Measurements from ENCODE around the gene LSM14A. TPM values are rescaled to one million over a fixed set of nuclear protein-coding genes. Genes with fewer than 3 reads are reported as not detected.
"Not testable (repeated sequence)": the region's sequence is repeated elsewhere in the genome, so short reads cannot be mapped to it uniquely, and the experiment has no call there.

LSM14A gene
- total RNA-seq, 1 experiment from 2014 or later: 50.3 TPM

DNA sequence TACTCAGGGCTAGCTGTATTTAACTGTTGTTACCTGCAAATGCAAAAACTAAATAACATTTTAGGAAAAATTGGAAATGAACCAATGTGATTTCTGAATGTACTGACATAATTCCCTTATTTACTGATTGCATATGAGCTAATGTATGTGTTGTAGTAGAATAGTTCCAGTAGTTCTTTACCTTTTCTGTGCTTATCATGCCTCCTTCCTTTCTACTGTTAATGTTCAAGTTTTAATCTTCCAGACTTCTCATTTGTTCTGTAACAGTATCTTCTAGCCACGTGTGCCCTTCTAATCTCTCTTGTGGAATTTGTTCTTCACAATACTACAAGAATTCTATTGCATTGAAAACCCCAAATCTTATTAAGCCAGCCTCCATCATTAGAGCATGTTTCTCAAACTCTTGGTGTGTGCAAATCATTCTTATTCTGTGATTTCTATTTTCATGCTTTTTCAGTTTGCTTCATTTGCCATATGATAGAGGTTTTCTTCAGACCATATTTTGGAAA, 17.7 kb downstream of the LSM14A start:
- DNase-seq (ENCODE audit: low read depth): no peak

DNA sequence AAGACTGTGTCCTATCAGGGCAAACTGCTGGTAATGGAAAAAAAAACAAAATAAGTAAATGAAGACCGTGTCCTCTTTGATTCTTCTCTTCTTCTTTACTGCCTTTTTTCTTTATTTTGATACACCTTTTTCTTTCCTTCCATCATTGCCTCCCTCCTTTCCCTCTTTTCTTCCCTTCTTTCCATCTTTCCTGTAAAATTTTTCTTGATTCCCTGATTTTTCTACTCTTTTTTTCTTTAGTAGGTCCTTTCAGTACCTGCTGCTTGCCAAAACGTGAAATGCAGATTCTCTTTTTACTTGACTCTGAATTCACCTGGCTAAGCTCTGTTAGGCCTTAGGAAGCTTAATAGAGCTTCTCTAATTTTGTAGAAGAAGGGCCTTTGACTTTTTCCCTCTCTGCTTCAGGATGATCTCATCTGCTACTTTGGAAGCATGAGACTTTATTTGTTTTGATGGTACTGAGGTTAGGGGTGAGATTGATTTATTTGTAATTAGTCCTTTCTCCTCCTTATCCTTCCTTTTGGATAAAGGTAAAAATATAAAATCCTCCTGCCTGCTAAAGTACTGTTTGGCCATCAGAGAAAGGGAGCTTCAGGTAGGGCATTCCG, 19.2 kb downstream of the LSM14A start:
- DNase-seq (ENCODE audit: low read depth): no peak

DNA sequence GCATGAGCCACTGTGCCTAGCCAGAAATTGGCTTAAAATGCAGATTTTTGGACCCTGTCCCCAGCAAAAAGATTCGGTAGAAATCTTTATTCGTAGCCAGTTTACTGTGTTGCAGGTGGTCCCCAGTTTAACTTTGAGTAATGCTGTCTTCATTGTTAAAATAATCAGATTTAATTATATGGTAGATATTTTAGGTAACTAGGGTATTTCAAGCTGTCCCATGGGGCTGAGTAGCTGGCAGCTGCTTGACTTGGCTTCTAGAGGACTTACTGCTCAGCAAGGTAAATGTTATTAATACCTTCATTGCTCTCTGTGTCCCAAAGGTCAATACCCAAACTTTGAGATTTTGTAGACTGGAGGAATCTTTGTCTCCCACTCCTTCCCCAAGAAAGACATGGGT, 21.1 kb downstream of the LSM14A start:
- DNase-seq (ENCODE audit: low read depth): no peak

DNA sequence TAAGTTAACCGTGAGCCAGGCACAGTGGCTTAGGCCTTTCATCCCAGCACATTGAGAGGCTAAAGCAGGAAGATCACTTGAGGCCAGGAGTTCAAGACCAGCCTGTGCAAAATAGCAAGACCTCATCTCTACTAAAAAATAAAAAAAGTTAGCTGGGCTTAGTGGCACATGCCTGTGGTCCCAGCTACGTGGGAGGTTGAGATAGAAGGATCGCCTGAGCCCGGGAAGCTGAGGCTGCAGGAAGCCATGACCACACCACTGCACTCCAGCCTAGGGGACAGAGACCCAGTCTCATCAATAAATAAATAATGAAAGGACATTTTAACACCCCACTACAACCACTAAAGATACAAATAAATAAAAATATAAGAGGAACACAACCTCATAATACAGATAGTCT, 21.6 kb downstream of the LSM14A start:
- DNase-seq (ENCODE audit: low read depth): no peak

DNA sequence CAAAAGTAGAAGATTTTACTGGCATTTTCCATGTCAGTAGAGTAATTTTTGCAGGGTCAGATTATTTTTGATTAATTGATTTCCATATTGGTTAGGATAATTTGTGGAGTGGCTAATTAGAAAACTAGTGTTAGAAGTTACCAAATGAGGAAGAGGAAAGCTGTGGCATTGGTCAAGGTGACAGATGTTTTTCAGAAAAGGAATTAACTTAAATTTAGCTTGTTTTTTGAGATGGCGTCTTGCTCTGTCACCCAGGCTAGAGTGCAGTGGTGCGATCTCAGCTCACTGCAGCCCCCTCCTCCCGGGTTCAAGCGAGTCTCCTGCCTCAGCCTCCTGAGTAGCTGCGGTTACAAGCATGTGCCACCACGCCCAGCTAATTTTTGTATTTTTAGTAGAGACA, 28.8 kb downstream of the LSM14A start:
- no peak for DNase-seq (ENCODE audit: low read depth)

DNA sequence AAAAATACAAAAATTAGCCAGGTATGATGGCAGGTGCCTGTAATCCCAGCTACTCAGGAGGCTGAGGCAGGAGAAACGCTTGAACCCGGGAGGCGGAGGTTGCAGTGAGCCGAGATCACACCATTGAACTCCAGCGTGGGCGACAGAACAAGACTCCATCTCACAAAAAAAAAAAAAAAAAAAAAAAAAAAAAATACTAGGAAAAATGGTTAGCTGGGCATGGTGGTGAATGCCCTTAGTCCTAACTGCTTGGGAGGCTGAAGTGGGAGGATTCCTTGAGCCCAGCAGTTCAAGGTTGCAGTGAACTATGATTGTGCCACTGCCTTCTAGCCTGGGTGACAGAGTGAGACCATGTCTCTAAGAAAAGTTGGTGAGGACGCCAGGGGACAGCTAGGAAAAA, 33.0 kb downstream of the LSM14A start:
- DNase-seq (ENCODE audit: low read depth): not testable (repeated sequence)

DNA sequence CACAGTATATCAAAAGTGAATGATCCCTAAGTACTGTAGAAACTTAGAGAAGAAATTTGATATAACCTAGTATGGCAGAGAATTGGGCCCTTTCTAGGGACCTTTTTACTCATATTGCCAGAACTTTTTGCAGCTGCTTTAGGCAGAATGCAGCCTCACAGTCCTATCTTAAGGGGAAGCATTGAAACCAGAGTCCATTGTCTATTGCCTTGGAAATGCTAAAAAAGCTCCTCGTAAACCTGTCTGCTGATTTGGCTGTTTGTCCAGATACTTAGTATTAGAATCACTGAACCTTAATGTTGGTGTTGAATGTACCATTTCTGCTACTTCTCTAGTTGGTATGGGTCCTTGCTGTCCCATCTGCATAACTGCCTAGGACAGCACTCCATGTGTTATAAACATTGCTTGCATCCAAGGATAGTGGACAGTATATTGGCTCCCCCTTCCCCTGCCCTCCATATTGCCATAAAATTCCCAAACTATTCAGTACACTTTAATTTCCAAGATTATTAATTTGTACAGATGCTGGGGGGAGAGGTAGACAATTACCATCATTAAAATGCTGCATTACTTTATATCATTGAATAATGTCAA, 36.1 kb downstream of the LSM14A start:
- no peak for DNase-seq (ENCODE audit: low read depth)

DNA sequence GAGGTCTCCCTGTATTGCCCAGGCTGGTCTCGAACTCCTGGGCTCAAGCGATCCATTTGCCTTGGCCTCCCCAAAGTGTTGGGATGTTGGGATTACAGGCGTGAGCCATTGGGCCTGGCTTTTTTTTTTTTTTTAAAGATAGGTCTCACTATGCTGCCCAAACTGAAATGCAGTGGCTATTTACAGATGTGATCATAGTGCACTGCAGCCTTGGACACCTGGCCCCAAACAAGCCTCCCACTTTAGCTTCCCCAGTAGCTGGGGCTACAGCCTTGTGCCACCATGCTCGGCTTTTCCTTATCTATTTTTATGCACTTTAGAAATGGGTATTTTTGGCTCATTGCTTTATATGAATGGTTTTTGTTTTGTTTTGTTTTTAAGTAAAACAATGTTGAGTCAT, 37.4 kb downstream of the LSM14A start:
- DNase-seq (ENCODE audit: low read depth): no peak

DNA sequence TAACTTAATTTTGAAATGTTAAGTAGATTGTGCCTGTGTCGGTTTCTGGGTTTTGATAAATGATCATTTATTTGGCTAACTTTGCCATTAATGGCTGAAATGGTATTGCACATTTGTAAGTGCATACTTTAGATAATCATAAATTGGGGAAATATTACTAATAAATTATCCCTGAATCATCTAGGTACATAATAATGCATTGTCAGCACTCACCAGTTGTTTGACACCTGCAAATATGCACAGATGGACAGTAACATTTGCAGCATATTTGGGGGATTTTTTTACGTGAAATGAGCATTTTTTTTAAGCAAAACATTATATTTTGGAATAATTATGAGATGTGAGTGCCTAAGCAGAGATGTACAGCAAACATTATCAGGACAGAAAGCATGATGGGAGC, 41.0 kb downstream of the LSM14A start:
- DNase-seq (ENCODE audit: low read depth): no peak

DNA sequence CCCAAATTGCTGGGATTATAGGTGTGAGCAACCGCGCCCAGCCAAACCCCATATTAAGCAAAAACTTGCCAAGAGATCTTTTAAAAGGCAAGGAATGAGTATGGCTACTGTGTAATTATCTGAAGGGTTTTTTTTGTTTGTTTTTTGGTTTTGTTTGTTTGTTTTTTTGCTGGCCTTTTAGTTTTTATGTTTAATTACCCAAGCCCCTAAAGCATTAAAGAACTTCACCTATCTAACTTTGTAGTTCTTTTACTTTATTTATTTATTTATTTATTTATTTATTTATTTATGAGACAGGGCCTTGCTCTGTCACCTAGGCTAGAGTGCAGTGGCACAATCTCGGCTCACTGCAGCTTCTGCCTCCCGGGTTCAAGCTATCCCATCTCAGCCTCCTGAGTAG, 41.7 kb downstream of the LSM14A start:
- DNase-seq (ENCODE audit: low read depth): no peak

DNA sequence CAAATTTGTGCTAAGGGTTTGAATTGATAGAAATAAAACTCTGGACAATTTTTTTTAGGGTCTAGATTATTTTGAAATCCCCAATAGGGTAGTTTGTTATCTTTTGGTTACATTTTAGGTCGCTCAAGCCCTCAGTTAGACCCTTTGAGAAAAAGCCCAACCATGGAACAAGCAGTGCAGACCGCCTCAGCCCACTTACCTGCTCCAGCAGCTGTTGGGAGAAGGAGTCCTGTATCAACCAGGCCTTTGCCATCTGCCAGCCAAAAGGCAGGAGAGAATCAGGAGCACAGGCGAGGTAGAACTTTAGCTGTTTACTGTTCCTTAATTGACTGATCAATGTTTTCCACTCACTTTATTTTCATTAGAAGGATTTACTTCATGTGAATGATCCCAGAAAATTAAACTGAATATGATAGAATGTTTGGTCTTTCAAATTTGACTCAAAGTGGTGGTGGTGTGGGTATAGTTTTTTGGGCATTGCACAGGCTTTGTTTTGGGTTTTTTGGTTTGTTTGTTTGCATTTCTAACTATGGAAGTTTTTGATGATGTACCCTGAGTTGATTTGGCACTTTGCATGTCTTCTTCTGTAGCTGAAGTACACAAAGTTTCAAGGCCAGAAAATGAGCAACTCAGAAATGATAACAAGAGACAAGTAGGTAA, 42.8 kb downstream of the LSM14A start:
- DNase-seq (ENCODE audit: low read depth): no peak

DNA sequence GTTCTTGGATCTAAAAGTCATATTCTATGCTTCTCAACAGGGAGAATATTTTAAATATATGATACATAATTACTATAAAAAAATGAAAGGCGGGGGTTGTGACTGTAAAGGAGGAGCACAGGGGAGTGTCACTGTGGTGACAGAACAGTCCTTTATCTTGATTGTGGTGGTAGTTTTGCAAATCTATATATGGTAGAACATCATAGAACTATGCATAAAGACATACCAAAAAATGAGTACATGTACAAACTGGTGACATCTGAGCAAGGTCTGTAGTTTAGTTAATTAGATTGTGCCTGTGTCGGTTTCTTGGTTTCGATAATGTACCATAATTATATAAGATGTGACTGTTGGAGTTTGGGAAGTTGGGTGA, 43.3 kb downstream of the LSM14A start:
- DNase-seq (ENCODE audit: low read depth): no peak

DNA sequence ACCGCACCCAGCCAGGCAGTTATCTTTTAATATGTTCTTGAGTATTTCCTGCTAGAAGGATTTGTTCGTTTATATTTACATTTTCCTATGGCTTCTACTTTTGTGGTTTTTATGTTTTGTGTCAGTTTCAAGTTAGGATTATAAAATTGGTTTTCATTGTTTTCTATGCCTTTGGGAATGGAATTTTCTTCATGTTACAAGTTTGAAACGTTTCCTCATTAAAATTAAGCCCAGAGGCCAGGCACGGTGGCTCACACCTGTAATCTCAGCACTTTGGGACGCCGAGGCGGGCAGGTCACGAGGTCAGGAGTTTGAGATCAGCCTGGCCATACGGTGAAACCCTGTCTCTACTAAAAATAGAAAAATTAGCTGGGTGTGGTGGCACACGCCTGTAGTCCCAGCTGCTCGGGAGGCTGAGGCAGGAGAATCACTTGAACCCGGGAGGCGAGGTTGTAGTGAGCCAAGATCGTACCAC, 44.5 kb downstream of the LSM14A start:
- not testable (repeated sequence) for DNase-seq (ENCODE audit: low read depth)

DNA sequence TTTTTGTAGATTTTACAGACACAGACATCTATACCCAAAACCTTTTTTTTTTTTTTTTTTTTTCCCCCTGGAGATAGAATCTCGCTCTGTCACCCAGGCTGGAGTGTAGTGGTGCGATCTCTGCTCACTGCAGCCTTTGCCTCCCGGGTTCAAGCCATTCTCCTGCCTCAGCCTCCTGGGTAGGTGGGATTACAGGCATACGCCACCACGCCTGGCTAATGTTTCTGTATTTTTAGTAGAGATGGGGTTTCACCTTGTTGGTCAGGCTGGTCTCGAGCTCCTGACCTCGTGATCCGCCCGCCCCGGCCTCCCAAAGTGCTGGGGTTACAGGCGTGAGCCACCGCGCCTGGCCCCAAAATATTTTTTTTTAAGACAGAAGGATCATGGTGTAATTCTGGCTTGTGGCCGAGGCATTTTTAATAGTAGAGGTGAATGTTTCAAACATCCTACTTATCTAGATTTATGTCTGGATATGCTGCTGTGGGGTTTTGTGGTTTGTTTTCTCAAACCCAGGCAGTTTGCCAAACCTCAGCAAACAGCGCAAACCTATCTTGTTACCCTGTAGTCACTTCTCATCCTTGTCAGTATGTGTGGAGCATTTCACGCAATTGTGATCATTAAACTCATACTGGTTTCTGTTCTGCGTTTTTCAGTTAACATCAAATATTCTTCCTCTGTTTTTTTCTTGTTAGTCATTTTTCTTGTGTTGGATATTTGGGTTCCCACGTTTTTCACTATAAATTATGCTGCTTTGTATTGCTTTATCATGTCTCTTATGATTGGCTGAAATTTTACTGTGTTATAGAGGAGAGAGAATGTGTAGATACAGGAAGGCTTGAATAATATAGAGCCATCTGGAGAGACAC, 45.9 kb downstream of the LSM14A start:
- DNase-seq (ENCODE audit: low read depth): peak; percentile 96

DNA sequence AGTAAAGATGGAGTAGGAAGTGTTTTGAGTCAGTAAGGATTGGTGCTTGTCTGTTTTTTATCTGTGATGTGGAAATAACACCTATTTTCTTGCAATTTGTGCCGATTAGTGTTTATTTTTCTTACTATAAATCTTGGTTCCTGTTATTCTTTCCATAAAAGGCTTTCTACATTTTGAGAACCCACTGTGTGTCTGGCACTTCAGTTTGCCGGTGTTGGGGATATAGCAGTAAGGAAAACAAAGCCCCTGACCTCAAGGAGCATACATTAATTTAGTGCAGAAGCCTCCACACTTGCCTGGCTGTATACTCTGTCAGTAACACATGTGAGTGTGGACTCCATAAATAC, 46.5 kb downstream of the LSM14A start:
- DNase-seq (ENCODE audit: low read depth): no peak

DNA sequence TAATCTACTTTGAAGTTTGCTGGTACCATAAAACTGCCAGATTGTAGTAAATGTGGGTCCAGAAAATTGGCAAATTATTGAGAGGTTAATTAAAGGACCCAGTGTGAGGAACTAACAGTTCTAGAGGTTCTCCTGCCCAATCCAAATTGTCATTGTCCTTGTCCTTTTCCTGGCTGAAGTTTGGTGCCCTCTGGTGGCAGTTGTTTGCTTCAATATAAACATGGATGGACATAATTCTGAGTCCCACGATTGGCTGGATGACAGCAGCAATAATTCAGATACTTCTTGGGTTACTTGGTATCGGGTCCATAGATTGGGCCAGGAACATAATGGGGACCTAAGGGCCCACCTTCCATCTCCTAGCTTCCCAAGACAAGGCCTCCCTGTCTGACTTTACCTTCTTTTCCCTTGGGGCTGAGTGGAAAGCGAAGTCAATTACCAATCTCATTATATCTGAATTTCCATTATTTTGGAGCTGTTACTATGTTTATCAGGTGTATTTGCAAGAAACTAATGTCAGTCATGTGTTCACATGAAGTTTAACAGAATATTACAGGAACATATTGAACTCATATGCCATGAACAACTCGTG, 48.3 kb downstream of the LSM14A start:
- peak; percentile 58 for DNase-seq (ENCODE audit: low read depth)

DNA sequence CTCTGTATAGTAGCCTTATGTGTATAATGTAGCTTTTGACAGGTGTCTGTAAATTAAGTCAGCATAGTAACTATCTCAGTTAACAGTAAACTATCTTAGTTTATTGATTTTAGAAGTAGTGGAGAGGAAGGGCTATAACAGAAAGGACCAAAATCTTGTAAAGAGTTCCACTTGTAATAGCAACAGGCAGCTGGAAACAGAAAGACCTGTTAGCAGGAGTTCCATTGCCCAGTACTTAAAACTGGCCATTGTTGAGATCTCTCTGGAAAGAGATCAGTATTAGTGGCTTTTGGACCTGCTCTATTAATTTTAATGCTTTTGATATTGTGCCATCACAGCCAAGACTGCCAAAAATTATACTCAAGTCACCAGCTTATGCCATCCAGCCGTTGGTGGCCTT, 50.1 kb downstream of the LSM14A start:
- DNase-seq (ENCODE audit: low read depth): no peak

DNA sequence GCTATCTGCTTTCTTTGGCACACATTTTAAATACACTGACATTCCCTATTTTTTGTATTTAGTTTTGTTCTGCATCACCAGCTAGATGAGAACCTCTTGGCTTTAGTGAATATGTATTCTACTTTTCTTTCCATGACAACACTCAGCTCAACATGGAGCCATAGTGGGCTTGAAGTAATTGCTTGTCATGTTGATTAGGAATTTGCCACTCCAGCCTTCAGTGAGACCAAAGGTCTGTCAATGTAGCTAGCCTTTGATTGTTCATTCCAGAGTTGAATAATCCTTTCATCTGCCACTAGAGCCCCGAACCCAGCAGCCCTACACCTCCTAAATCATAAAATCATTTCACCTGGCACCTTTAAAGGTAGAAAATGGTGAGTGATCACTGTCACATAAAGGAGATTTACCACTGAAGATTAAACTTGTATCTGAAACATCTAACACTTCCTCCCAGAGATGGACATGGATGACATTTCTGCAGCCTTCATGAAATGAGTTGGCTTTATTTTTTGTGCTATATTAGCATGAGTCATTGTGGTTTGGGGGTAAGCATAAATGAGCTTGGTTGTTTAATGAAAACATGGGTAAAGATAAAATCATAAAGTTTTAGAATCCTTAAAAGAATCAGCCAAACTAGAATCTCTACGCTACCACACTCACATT, 52.8 kb downstream of the LSM14A start:
- peak; percentile 53 for DNase-seq (ENCODE audit: low read depth)

DNA sequence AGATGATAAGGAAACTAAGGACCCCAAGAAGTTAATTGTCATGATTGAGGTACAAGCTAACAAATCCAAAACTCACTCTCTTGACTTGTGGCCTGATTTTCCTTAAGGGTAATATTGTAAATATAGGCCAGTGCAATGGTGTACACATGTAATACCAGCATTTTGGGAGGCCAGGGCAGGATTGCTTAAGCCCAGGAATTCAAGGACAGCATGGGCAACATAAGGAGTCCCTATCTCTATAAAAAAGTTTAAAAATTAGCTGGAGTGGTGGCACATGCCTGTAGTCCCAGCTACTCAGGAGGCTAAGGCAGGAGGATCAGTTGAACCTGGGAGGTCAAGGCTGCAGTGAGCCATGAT, 53.3 kb downstream of the LSM14A start:
- no peak for DNase-seq (ENCODE audit: low read depth)

DNA sequence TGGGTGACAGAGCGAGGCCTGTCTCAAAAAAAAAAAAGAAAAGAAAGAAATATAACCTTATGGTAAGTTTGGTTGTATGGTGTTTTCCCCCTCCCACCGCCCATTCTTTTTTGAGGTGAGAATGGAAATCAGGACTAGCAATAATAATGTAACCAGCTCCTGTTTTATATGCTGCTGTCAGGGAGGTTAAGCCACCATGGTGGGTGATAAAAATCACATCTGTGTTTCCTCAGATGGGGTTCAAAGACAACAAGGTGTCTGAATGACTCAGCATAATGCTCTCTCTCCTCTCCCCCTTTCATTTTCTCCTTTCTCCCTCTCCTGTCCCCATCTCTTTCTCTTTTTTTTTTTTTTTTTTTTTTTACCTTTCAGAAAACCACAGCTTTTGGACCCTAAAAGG, 53.7 kb downstream of the LSM14A start:
- no peak for DNase-seq (ENCODE audit: low read depth)

DNA sequence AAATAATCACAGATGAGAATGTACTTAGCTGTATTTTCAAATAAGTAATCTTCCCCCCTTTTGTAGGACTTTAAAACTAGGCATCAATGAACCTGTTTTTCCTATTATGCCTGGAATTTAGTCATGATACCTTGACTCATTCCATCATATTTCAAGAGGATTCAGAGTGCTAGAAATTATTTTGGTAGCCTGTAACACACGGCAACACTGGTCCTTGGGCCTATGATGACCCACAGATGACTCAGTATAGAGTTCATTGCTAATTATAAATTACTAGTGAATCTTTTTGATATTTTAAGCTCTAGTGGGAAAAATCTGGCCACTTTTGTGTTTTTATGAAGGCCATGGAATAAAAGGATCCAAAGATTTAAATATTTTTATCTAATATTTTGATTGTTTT, 56.0 kb downstream of the LSM14A start:
- no peak for DNase-seq (ENCODE audit: low read depth)

DNA sequence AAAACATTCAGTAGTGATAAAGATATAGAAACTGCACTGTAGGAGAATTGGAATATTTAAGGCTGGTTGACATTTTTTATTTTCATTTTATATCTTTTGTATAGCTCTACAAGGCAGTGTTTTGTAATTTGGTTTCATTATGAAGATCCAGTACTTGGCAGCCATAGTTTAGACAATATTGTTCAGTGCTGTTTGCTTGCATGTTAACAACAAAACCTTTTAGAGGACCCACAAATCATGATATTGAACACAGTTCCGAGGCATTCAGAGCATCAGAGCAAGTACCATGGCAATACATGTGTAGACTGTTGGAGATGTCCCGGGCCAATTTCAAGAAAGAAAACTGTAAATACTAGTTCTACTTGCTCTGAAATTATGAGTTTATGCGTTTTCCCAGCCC, 56.5 kb downstream of the LSM14A start:
- no peak for DNase-seq (ENCODE audit: low read depth)

Data from RPMI7951 (cell line).